ENCODE data around the gene DDR2. TPM values are rescaled to one million over a fixed set of nuclear protein-coding genes. Genes with fewer than 3 reads are reported as not detected.

DDR2 gene
- total RNA-seq, 4 donors from 2014 or later: 40.9 to 88.8 (median 56.6) TPM

- Histone ChIP-seq H3K27ac (no peak overlapping the region), H3K27me3 (no peaks in the 10 kb centered on the region), H3K4me1 (no peaks in the 10 kb centered on the region), H3K9me3 (no peaks in the 10 kb centered on the region), H3K4me3 (replicated peaks in 1 of 3) (no peak overlapping the region), H3K36me3 (no peaks in the 10 kb centered on the region)
- 57 to 81% methylated on average over 2 of the region's 2 CpGs for WGBS, 2 donors
- TF ChIP-seq CTCF (IDR thresholded peaks at IDR 0.05) (no peak), POLR2A (IDR thresholded peaks at IDR 0.05) (no peak)
- DNase-seq: no peak
- intact Hi-C loops (cut with DNase I): no loop called here
These were observed 6.6 kb upstream of the DDR2 start for GRCh38 chr1:162625679-162626078.

DNA sequence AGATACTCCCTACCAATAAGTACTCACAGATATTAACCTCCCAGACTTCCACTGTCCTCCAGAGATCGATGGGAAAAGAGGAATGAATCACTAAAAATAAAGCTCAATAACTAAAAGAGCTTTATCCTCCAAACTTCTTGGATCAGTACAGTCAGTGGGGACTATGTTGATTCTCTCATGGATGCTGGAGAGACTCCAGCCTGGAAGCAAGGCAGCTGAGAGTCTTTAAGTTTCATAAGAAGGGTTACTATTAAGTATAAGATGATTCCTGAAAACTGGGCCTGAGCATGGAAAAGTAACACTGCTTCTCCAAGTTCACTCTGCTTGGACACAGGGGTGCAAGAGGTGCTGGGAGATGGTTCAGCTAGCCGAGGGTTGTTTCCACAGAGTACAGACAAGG is 6.2 kb upstream of the DDR2 start:
- no peaks in the 10 kb centered on the region for H3K4me1 ChIP-seq
- intact Hi-C loops (cut with DNase I): no loop called here

DNA sequence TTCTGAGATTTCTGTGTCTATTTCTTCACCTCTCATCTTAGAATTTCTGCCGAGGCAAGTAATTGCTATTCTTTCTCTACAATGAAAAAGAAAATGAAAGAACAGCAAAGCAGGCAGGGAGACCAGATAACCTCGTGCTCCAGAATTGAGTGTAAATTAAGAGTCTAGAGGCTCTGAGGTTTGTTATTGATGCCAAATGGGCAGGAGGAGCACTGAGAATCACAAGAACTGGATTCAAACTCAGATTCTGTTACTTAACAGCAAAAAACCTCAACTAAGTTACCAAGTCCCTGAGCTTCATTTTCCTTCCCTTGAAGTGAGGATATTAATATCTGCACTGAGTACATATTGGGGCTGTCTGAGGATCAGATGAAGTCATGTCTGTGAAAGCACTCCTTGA is 5.5 kb upstream of the DDR2 start:
- Histone ChIP-seq H3K4me1 (no peaks in the 10 kb centered on the region), H3K9me3 (no peaks in the 10 kb centered on the region), H3K27me3 (no peaks in the 10 kb centered on the region), H3K27ac (no peak overlapping the region), H3K36me3 (no peaks in the 10 kb centered on the region), H3K4me3 (replicated peaks in 1 of 3) (no peak overlapping the region)
- WGBS, 2 donors: 31 to 45% methylated on average over 2 of the region's 2 CpGs
- no peak for DNase-seq
- intact Hi-C loops (cut with DNase I): no loop called here
- TF ChIP-seq CTCF (IDR thresholded peaks at IDR 0.05): no peak
- no peak for TF ChIP-seq POLR2A (IDR thresholded peaks at IDR 0.05)

More for the DNA sequence above, 6.2 kb upstream of the DDR2 start:
- no peak for TF ChIP-seq POLR2A (IDR thresholded peaks at IDR 0.05)
- no peak for TF ChIP-seq CTCF (IDR thresholded peaks at IDR 0.05)
- H3K9me3 ChIP-seq: no peaks in the 10 kb centered on the region
- no peak overlapping the region for H3K4me3 ChIP-seq (replicated peaks in 1 of 3)
- no peaks in the 10 kb centered on the region for H3K36me3 ChIP-seq
- H3K27ac ChIP-seq: no peak overlapping the region
- H3K27me3 ChIP-seq: no peaks in the 10 kb centered on the region
- no peak for DNase-seq
- WGBS, 2 donors: 64 to 70% methylated on average over 2 of the region's 2 CpGs

DNA sequence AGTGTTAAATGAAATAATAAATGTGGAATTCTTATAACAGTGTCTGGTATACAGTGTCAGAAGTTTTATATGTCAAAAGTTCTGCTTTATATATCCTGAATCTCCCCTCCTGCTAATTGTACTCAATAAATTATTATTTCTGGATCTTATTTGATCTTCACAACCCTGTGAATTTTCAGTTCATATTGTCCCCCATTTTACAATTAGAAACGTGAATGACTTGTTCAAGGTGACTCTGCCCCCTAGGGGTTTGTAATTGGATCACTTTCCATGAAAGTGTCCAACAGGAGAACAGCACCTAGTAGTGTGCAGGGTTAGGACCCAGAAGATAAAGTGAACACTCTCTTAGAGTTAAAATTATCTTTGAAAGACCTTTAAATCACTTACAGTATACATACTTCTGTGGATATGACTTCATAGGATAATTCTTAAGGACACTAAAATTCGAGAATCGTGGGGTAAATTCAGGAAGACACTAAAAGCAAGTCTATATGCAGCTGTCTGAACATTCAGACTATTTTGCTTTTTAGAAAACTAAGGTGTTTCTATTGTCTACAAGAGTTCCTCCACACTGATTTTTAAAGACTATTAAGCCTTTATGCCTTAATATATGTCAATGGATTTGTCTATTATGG is 4.5 kb upstream of the DDR2 start:
- no peaks in the 10 kb centered on the region for H3K36me3 ChIP-seq
- no peak for DNase-seq
- no peak for TF ChIP-seq POLR2A (IDR thresholded peaks at IDR 0.05)
- peak in 1 of 6 experiments; percentile 30 for TF ChIP-seq CTCF (IDR thresholded peaks at IDR 0.05)
- no peak overlapping the region for H3K4me3 ChIP-seq (replicated peaks in 1 of 3)
- H3K4me1 ChIP-seq: no peaks in the 10 kb centered on the region
- H3K27ac ChIP-seq: no peak overlapping the region
- H3K27me3 ChIP-seq: no peaks in the 10 kb centered on the region
- intact Hi-C loops (cut with DNase I): no loop called here
- whole genome bisulfite sequencing, 2 donors: 63 to 68% methylated on average over 3 of the region's 3 CpGs
- H3K9me3 ChIP-seq: no peaks in the 10 kb centered on the region

DNA sequence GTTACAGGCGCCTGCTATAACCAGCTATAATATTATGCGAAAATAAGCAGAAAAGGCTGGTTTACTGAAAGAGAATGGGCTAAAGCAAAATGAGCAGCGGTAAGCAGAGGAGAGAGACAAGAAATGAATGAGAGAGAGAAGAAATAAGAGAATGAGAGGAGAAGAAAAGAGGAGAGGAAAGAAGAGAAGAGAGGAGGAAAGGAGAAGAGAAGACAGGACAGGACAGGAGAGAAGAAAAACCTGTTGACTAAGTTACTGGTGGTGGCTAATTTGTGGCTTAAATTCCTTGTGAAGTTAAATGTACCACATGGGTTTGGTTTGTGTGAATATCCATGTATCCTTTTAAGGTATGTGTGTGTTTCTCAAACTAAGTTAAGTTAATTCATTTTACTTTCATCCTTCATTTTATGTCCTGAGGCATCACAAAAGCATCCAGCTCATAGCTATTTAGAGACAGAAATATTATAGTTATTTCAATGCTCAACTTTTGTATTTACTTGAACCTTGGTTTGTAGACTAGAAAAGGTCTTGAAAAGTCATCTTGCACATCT is 3.1 kb upstream of the DDR2 start:
- no peak for TF ChIP-seq CTCF (IDR thresholded peaks at IDR 0.05)
- TF ChIP-seq POLR2A (IDR thresholded peaks at IDR 0.05): no peak
- no peaks in the 10 kb centered on the region for H3K4me1 ChIP-seq
- no peaks in the 10 kb centered on the region for H3K27me3 ChIP-seq
- no peak overlapping the region for H3K27ac ChIP-seq
- H3K4me3 ChIP-seq (replicated peaks in 1 of 3): no peak overlapping the region
- no peak for DNase-seq
- 96 to 98% methylated on average over 3 of the region's 3 CpGs for WGBS, 2 donors
- no peaks in the 10 kb centered on the region for H3K9me3 ChIP-seq
- intact Hi-C loops (cut with DNase I): no loop called here
- H3K36me3 ChIP-seq: no peaks in the 10 kb centered on the region
